ENCODE results near the gene EMC10. TPM values are rescaled to one million over a fixed set of nuclear protein-coding genes. Genes with fewer than 3 reads are reported as not detected.

EMC10 gene
- polyA plus RNA-seq, 1 of the 3 experiments (the other 2 are of a cell fraction): 218 TPM

DNA sequence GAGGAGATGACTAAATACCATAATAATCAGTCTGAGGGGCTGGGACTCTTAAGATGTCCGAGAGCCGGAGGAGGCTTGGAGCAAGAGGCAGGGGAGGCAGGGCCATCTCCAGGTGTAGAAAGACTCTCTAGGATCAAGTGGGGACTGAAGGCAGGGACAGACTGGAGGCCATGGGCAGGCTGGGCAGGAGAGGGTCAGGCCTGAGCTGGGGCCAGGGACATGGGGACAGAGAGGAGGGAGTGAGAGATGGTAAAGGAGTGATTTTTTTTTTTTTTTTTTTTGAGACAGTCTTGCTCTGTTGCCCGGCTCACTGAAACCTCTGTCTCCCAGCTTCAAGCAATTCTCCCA is 32.5 kb downstream of the EMC10 start:
- Histone ChIP-seq H3K79me2 (ENCODE audit: insufficient read depth) (peaks cover 14% of the 10 kb centered on the region; the same call in 1 of the 2 replicates), H3K4me1 (ENCODE audit: control insufficient read depth in 1 of 2, insufficient read depth in 2 of 2, low read depth in 1 of 2, low read length in 1 of 2) (peaks cover 0 to 24% of the 10 kb centered on the region in 2 experiments; a peak in 1 of 4 replicates), H3K27ac (ENCODE audit: low read depth in 2 of 2, low read length in 1 of 2) (no peak overlapping the region), H3K9me3 (no peaks in the 10 kb centered on the region), H3F3A (replicated peaks; ENCODE audit: insufficient read depth) (no peaks in the 10 kb centered on the region), H2AFZ (ENCODE audit: low read depth) (no peak overlapping the region), H3K36me3 (replicated peaks in 1 of 2; ENCODE audit: control insufficient read depth in 1 of 2, insufficient read depth in 2 of 2, low read length in 1 of 2) (no peaks in the 10 kb centered on the region), H4K20me1 (ENCODE audit: insufficient read depth) (no peaks in the 10 kb centered on the region), H3K4me2 (no peak overlapping the region), H3K4me3 (ENCODE audit: low read depth in 2 of 2, low read length in 1 of 2) (no peak overlapping the region), H3K9ac (no peak overlapping the region), H3K9me2 (no peaks in the 10 kb centered on the region), H3K27me3 (ENCODE audit: insufficient read depth) (no peaks in the 10 kb centered on the region)
- no peak for DNase-seq
- 100% methylated on average over 3 of the region's 3 CpGs for WGBS (ENCODE audit: low lambda C conversion rate)
- ChIA-PET POLR2A (interaction anchor here (1.0 kb wide), 1 partner anchor 17 kb away, joined by 4 read pairs; no protein-coding TSS in a partner anchor), CTCF (interaction anchor here (1.1 to 6.1 kb wide), 4 partner anchors 8 to 48 kb away, joined by 3 to 54 read pairs (median 6); no protein-coding TSS in a partner anchor)
- TF ChIP-seq MEF2A (IDR thresholded peaks at IDR 0.05; ENCODE audit: borderline replicate concordance, low read depth): no peak
- no peak for TF ChIP-seq FOXM1 (IDR thresholded peaks at IDR 0.05; ENCODE audit: low read depth)
- no peak for TF ChIP-seq NFIC (IDR thresholded peaks at IDR 0.05; ENCODE audit: borderline replicate concordance)
- TF ChIP-seq, protein P1, sequence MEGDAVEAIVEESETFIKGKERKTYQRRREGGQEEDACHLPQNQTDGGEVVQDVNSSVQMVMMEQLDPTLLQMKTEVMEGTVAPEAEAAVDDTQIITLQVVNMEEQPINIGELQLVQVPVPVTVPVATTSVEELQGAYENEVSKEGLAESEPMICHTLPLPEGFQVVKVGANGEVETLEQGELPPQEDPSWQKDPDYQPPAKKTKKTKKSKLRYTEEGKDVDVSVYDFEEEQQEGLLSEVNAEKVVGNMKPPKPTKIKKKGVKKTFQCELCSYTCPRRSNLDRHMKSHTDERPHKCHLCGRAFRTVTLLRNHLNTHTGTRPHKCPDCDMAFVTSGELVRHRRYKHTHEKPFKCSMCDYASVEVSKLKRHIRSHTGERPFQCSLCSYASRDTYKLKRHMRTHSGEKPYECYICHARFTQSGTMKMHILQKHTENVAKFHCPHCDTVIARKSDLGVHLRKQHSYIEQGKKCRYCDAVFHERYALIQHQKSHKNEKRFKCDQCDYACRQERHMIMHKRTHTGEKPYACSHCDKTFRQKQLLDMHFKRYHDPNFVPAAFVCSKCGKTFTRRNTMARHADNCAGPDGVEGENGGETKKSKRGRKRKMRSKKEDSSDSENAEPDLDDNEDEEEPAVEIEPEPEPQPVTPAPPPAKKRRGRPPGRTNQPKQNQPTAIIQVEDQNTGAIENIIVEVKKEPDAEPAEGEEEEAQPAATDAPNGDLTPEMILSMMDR (IDR thresholded peaks at IDR 0.05): no peak

DNA sequence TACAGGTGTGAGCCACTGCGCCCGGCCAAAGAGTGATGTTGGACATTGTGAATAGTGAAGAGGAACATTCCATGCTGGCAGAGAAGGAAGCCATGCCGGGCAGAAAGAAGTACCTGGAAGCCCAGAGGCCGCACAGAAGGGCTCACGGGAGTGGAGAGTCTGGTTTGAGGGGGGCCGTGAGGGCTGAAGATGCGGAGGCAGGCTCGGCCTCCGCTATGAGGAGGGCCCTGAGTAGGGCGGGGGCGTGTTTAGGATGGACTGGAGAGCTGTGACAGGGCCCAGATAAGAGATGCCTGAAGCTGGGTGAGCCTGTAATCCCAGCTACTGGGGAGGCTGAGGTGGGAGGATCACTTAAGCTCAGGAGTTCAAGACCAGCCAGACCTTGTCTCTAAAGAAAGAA is 33.1 kb downstream of the EMC10 start:
- H3K4me2 ChIP-seq: no peak overlapping the region
- peaks cover 0 to 30% of the 10 kb centered on the region in 2 experiments; a peak in 1 of 4 replicates for H3K4me1 ChIP-seq (ENCODE audit: control insufficient read depth in 1 of 2, insufficient read depth in 2 of 2, low read depth in 1 of 2, low read length in 1 of 2)
- TF ChIP-seq, protein P2, sequence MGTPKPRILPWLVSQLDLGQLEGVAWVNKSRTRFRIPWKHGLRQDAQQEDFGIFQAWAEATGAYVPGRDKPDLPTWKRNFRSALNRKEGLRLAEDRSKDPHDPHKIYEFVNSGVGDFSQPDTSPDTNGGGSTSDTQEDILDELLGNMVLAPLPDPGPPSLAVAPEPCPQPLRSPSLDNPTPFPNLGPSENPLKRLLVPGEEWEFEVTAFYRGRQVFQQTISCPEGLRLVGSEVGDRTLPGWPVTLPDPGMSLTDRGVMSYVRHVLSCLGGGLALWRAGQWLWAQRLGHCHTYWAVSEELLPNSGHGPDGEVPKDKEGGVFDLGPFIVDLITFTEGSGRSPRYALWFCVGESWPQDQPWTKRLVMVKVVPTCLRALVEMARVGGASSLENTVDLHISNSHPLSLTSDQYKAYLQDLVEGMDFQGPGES (IDR thresholded peaks at IDR 0.05; ENCODE audit: low read depth, low read length): no peak
- no peak for TF ChIP-seq YY1 (IDR thresholded peaks at IDR 0.05; ENCODE audit: low read depth)
- TF ChIP-seq, protein P3, sequence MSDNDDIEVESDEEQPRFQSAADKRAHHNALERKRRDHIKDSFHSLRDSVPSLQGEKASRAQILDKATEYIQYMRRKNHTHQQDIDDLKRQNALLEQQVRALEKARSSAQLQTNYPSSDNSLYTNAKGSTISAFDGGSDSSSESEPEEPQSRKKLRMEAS (IDR thresholded peaks at IDR 0.05; ENCODE audit: low read depth): no peak
- TF ChIP-seq RAD21 (IDR thresholded peaks at IDR 0.05; ENCODE audit: low read length): no peak
- no peak for TF ChIP-seq ELF1 (IDR thresholded peaks at IDR 0.05)
- TF ChIP-seq, protein P4, sequence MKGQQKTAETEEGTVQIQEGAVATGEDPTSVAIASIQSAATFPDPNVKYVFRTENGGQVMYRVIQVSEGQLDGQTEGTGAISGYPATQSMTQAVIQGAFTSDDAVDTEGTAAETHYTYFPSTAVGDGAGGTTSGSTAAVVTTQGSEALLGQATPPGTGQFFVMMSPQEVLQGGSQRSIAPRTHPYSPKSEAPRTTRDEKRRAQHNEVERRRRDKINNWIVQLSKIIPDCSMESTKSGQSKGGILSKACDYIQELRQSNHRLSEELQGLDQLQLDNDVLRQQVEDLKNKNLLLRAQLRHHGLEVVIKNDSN (IDR thresholded peaks at IDR 0.05; ENCODE audit: borderline replicate concordance, low read depth): no peak
- TF ChIP-seq TAF1 (IDR thresholded peaks at IDR 0.05; ENCODE audit: borderline replicate concordance, low read depth, low read length): no peak
- TF ChIP-seq, protein P5, sequence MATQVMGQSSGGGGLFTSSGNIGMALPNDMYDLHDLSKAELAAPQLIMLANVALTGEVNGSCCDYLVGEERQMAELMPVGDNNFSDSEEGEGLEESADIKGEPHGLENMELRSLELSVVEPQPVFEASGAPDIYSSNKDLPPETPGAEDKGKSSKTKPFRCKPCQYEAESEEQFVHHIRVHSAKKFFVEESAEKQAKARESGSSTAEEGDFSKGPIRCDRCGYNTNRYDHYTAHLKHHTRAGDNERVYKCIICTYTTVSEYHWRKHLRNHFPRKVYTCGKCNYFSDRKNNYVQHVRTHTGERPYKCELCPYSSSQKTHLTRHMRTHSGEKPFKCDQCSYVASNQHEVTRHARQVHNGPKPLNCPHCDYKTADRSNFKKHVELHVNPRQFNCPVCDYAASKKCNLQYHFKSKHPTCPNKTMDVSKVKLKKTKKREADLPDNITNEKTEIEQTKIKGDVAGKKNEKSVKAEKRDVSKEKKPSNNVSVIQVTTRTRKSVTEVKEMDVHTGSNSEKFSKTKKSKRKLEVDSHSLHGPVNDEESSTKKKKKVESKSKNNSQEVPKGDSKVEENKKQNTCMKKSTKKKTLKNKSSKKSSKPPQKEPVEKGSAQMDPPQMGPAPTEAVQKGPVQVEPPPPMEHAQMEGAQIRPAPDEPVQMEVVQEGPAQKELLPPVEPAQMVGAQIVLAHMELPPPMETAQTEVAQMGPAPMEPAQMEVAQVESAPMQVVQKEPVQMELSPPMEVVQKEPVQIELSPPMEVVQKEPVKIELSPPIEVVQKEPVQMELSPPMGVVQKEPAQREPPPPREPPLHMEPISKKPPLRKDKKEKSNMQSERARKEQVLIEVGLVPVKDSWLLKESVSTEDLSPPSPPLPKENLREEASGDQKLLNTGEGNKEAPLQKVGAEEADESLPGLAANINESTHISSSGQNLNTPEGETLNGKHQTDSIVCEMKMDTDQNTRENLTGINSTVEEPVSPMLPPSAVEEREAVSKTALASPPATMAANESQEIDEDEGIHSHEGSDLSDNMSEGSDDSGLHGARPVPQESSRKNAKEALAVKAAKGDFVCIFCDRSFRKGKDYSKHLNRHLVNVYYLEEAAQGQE (IDR thresholded peaks at IDR 0.05; ENCODE audit: low read depth, low read length): no peak
- no peak for TF ChIP-seq NFIC (IDR thresholded peaks at IDR 0.05; ENCODE audit: borderline replicate concordance)
- TF ChIP-seq RXRA (IDR thresholded peaks at IDR 0.05; ENCODE audit: borderline replicate concordance, low read depth): no peak
- TF ChIP-seq FOXJ3 (CRISPR knock-in tag; IDR thresholded peaks at IDR 0.05): no peak
- TF ChIP-seq POLR2AphosphoS5 (IDR thresholded peaks at IDR 0.05; ENCODE audit: low read depth, low read length): no peak
- H2AFZ ChIP-seq (ENCODE audit: low read depth): no peak overlapping the region
- WGBS (ENCODE audit: low lambda C conversion rate): 86% methylated on average over 11 of the region's 11 CpGs
- POLR2A ChIA-PET: interaction anchor here (1.0 kb wide), 1 partner anchor 18 kb away, joined by 4 read pairs; no protein-coding TSS in a partner anchor
- H3K9me2 ChIP-seq: no peaks in the 10 kb centered on the region
- no peaks in the 10 kb centered on the region for H3F3A ChIP-seq (replicated peaks; ENCODE audit: insufficient read depth)
- no peaks in the 10 kb centered on the region for H3K27me3 ChIP-seq (ENCODE audit: insufficient read depth)
- H3K79me2 ChIP-seq (ENCODE audit: insufficient read depth): peaks cover 14% of the 10 kb centered on the region; the same call in 1 of the 2 replicates
- H3K4me3 ChIP-seq (ENCODE audit: low read depth in 2 of 2, low read length in 1 of 2): no peak overlapping the region
- no peak overlapping the region for H3K9ac ChIP-seq
- no peak for DNase-seq
- no peaks in the 10 kb centered on the region for H3K36me3 ChIP-seq (replicated peaks in 1 of 2; ENCODE audit: control insufficient read depth in 1 of 2, insufficient read depth in 2 of 2, low read length in 1 of 2)
- CTCF ChIA-PET: interaction anchor here (0.8 to 6.1 kb wide), 4 partner anchors 9 to 181 kb away, joined by 3 to 54 read pairs (median 7); partner anchors contain the start of gene KCNC3
- H4K20me1 ChIP-seq (ENCODE audit: insufficient read depth): no peaks in the 10 kb centered on the region
- no peak overlapping the region for H3K27ac ChIP-seq (ENCODE audit: low read depth in 2 of 2, low read length in 1 of 2)
- H3K9me3 ChIP-seq: no peaks in the 10 kb centered on the region

Data from SK-N-SH (cell line).